Posterior vena cava (tissue), 2 donors: ENCODE data around the gene PCED1B. TPM values are rescaled to one million over a fixed set of nuclear protein-coding genes. Genes with fewer than 3 reads are reported as not detected.

Source experiments
- DNase-seq: peaks from one replicate; pipeline ENCODE4 v3.0.0-alpha.2; 2020; ENCODE audit warnings: low spot score
- intact Hi-C, 2 donors: fragments of 100-400 bp; cut with DNase I; formaldehyde crosslinking; loops; one replicate each; pipeline versions ENCODE4 v1.14.1 to v1.14.2; 2022 to 2023
- total RNA-seq, 2 donors: library from RNA; stranded (reverse); fragmentation: NEBNext Ultra II Directional; extraction: Animal tissue kit (Norgen Biotek cat#: 25700); gene quantifications; one replicate each; pipeline ENCODE4 v1.2.1, GENCODE V29; 2021
- donor health status: DM: yes; HTN: yes; CAD: no.
- donor health status: DM: yes; HTN: yes; CAD: no.

Gene PCED1B
- total RNA-seq, 2 donors from 2014 or later = 5.7 to 7.2 TPM

- DNase-seq = no peak
- intact Hi-C loops = no loop called here
Measured at GRCh38 chr12:47065546-47065945, 13.9 kb upstream of the PCED1B start.

GRCh38 chr12:47066278-47067025 is 13.0 kb upstream of the PCED1B start:
- DNase-seq = no peak
- intact Hi-C loops = no loop called here

GRCh38 chr12:47067176-47067575 is 12.2 kb upstream of the PCED1B start:
- intact Hi-C loops = no loop called here
- DNase-seq = no peak

GRCh38 chr12:47067771-47068431 is 11.5 kb upstream of the PCED1B start:
- intact Hi-C loops = no loop called here
- DNase-seq = no peak

- DNase-seq = no peak
- intact Hi-C loops = no loop called here
Measured at GRCh38 chr12:47068539-47068938, 10.9 kb upstream of the PCED1B start.

GRCh38 chr12:47070310-47070709 is 9.1 kb upstream of the PCED1B start:
- intact Hi-C loops = no loop called here
- DNase-seq = no peak

GRCh38 chr12:47071241-47071852 is 8.1 kb upstream of the PCED1B start:
- intact Hi-C loops = no loop called here
- no peak for DNase-seq

- DNase-seq = no peak
- intact Hi-C loops = no loop called here
Measured at GRCh38 chr12:47073951-47074350, 5.5 kb upstream of the PCED1B start.

- DNase-seq = no peak
- intact Hi-C loops = no loop called here
Measured at GRCh38 chr12:47074757-47075156, 4.7 kb upstream of the PCED1B start.

- DNase-seq = no peak
- intact Hi-C loops = no loop called here
Measured at GRCh38 chr12:47075192-47076084, 4.0 kb upstream of the PCED1B start.

- intact Hi-C loops = no loop called here
- no peak for DNase-seq
Measured at GRCh38 chr12:47077206-47078085, 2.0 kb upstream of the PCED1B start.

- no peak for DNase-seq
- intact Hi-C loops = no loop called here
Measured at GRCh38 chr12:47078086-47078395, 1.4 kb upstream of the PCED1B start.

GRCh38 chr12:47078733-47079467 is 521 bp upstream of the PCED1B start:
- intact Hi-C loops = no loop called here
- no peak for DNase-seq

GRCh38 chr12:47079981-47080724 is 732 bp downstream of the PCED1B start:
- peak; percentile 87 for DNase-seq
- intact Hi-C loops = no loop called here

- intact Hi-C loops = no loop called here
- DNase-seq = peak; percentile 92
Measured at GRCh38 chr12:47080725-47081502, 1.5 kb downstream of the PCED1B start.

GRCh38 chr12:47082283-47082682 is 2.9 kb downstream of the PCED1B start:
- intact Hi-C loops = no loop called here
- no peak for DNase-seq
